Measurements from ENCODE around the gene THOP1.

Gene THOP1

GRCh38 chr19:2856457-2857050 is 71.3 kb downstream of the THOP1 start:
- DNase-seq = no peak

- DNase-seq = no peak
These were observed 73.6 kb downstream of the THOP1 start for GRCh38 chr19:2858864-2859263.

- no peak for DNase-seq
These were observed 78.5 kb downstream of the THOP1 start for GRCh38 chr19:2863816-2864215.
